GM12892 (cell line): ENCODE results near the gene SFXN5.

Source experiments
- POLR2AphosphoS5 ChIP-seq: IDR thresholded peaks from 2 replicates; pipeline ENCODE4 v1.6.1; 2011; ENCODE audit warnings: low read depth, low read length, control low read depth
- TAF1 ChIP-seq: IDR thresholded peaks from 2 replicates; pipeline ENCODE4 v1.6.1; 2011; ENCODE audit warnings: low read depth, mild to moderate bottlenecking, control low read depth, low read length, borderline replicate concordance

DNA sequence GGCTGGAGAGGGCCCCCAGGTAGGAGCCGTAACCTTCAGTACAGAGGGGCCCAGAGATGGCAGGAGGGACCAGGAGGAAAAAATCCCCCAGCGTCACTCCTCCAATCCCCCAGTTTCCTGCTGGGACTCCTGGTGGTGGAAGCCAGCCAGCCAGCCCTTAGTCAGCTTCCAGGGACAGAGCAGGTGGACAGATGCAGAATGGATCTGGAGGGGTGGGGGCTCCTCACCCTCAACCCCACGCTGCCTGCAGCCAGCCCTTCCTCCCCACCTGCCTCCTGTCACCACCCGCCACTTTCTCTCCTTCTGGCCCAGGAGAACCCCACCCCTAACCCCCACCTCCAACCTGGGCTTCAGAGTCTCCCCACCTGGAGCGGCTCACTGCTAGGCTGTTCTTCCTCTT lies 133.1 kb downstream of the SFXN5 start:
- TF ChIP-seq TAF1 (no peak), POLR2AphosphoS5 (no peak)
